COR-L47 (cell line): ENCODE results near the gene CEP131.

Source experiments
- DNase-seq: peaks from one replicate; lab custom pipeline; 2025; lab: John Stamatoyannopoulos, UW

Gene CEP131

DNA sequence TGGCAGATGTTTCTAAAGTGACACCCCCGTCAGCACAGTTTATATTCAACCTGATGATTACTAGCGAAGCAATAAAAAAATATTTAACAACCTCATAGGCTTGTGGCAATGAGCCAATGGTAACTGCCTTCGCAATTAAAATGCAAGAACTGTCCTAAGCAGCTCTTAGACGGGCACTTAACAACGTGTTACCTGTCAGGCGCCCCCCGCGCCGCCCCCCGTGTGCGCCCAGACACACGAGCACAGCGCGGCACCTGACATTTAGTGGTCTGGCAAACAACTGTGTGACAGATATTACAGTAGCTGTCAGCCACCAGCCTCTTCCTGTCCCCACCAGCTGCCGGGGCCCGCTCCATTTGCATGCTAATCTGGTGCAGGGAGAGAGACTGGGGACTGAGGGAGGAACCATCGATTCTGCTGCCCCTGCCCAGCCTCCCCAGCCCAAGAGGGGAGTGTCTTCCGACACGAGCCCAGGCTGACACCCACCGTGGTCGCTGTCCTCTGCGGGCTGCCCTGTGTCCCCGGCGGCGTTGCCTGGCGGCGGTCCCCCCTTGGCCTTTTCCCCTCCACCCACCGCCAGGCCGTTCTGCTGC lies 29.0 kb upstream of the CEP131 start:
- peak; percentile 94 for DNase-seq

DNA sequence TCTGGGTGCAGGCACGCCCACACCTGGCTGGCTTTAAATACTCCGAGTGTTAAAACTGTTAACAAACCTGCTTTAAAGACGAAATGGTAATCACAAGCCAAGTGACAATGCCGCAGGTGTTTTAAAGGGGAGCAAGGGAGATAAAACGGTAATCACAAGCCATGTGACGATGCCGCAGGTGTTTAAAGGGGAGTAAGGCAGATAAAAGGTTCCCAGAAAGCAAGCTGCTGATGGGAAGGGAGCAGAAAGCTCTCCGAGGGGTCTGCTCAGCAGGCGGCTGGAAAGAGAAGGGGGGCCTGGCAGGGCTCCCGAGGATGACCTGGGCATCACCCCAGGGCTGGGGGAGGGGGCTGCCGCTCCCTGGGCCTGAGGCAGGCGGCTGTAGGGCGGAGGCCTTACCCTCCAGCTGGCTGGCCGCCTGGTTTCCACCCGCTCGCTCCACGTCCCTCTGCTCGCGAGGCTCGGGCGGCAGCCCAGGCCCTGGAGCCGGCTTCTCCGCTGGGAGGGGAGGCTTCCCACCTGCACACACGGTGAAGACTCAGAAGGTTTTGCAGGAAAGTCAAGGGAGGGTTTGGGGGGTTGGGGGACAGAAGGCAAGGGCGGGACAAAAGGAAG lies 28.4 kb upstream of the CEP131 start:
- peak; percentile 69 for DNase-seq

DNA sequence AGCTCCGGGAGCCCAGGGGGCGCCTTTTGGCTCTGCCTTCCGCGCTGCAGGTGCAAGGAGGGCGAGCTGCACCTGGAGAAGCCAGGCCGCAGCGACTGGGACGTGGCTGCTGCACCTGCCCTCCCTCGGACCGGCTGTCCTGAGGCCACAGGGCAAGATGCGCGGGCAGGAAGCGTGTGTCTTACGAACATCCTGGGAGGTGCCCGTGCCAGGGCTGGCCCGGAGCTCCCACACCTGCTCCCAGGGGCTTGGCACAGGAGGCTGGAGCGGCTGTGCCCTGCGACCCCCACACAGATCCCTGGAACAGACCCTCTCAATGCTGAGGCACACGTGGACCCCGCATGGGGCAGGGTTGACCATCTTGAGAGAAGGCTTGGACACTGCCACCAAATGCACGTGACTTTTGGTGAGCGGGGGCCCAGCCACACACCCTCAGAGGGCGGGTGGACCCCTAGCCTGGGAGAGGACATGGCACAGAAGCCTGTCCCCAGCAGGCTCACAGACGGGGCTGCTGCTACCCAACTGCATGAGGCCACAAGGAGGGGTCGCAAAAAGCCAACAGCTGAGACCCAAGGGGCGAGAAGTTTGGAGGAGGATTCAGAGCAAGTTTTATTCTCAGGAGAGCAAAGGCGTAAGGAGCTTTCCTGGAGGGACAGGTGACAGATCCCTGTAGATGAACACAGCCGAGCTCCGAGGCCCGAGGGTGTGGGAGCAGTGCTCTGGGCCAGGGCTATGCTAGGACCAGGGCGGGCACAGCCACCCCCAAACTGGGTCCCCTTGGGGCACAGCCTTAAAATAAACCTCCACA lies 27.7 kb upstream of the CEP131 start:
- DNase-seq = peak; percentile 61

DNA sequence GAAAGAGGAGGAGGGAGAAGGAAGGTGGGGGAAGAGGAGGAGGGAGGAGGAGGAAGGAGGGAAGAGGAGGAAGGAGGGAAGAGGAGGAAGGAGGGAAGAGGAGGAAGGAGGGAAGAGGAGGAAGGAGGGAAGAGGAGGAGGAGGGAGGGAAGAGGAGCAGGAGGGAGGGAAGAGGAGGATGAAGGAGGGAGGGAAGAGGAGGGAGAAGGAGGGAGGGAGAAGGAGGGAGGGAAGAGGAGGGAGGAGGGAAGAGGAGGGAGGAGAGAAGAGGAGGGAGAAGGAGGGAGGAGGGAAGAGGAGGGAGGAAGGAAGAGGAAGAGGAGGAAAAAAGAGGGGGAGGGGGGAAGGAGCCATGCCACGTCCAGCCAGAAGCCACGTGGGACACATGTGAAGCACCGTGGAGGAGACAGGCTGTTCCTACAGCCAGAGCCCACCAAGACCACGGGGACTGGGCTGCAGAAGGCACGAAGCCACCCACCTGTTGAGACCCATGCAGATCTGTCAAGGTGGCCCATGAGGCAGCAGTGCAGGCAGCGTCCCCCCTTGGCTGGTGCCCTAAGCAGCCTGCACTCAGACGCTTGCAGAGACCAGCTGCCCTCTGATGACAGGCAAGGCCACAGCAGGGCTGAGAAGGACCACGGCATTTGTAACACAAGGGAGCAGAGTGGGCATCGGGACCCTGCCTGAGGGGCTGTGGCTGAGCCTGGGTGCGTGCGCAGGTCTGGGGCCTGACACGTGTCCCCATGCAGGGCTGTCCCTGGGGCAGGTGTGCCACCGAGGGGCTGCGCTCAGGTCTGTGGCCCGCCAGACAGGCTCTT lies 26.7 kb upstream of the CEP131 start:
- DNase-seq = no peak

DNA sequence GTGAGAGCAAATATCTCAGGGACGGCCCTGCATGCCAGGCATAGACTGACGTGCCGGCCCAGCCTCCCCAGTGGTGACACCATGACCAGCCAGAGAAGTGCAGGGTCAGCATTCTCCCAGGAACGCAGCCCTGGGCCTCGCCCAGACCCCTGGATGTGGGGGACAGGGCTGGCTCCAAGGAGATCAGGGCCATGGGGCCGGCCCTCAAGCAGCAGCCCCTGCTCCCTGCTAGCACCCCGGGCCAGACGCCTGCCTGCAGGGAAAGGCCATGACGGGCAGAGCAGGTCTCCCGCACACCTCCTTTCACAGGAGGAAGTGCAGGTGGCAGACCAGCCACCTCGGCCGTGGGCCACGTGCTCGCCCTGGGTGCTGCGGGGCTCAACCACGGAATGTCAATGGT lies 25.9 kb upstream of the CEP131 start:
- DNase-seq = no peak

DNA sequence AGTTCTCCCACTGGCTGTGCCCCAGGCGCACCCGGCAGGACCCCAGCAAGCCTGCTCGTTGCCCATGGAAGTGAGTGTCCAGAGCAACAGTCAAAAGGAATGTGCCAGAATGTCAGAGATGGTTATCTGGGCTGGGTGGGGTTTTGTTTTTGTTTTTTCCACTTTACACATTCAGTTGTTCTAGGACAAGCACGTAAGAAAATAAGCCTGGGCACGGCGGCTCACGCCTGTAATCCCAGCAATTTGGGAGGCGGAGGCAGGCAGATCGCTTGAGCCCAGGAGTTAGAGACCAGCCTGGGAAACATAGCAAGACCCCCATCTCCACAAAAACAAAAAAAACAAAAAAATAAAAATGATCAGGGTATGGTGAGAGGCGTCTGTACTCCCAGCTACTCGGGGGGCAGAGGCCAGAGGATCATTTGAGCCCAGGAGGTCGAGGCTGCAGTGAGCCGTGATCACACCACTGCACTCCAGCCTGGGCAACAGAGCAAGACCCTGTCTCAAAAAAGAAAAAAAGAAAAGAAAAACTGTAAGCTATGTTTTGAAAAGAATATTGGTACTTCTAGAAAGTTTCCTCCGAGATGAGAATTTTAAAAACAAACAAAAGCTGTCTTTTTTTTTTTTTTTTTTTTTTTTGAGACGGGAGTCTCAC lies 24.7 kb upstream of the CEP131 start:
- DNase-seq = no peak

DNA sequence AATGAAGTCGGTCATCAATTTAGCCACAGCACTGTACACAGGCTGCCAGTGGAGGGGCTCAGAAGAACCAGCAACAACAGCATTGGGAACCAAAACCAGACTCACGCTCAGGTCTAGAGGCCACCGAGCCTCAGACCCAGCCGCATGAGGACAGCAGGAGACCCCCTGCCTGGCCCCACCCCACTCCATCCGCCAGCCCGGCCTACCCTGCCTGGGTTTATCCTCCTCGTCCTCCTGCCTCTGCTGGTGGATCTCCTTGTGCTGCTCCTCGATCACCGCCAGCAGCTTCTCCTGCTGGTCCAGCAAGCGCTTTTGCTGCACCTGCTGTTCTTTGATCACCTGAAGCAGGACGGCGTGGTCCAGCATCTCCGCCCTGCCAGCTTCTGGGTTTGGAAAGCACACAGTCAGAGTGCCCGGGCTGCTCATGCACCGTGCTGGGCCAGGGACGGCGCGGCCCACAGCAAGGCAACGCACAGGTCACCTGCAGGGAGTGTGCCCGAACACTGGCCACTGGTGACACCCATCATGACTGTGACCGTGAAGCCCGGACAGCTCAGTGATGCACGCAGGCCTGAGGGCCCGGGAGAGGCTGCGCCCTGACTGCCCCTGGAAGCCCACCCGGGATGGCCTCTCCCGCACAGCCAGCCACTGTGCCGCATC lies 24.0 kb upstream of the CEP131 start:
- DNase-seq = no peak

DNA sequence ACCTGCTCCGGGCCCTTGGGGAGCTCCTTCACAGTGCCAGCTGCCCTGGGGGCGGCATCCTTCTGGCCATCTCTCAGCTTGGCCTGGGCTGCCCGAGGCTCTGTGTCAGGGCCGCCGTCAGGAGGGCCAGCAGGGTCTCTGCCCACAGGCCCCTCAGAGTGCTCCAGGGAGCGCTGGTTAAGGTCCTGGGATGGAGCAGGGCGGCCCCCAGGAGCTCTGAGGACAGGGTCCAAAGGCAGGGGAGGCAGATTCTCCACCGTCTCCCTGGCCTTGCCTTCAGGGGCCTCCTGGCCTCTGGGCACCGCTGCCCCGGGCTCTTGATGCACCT lies 23.5 kb upstream of the CEP131 start:
- no peak for DNase-seq

DNA sequence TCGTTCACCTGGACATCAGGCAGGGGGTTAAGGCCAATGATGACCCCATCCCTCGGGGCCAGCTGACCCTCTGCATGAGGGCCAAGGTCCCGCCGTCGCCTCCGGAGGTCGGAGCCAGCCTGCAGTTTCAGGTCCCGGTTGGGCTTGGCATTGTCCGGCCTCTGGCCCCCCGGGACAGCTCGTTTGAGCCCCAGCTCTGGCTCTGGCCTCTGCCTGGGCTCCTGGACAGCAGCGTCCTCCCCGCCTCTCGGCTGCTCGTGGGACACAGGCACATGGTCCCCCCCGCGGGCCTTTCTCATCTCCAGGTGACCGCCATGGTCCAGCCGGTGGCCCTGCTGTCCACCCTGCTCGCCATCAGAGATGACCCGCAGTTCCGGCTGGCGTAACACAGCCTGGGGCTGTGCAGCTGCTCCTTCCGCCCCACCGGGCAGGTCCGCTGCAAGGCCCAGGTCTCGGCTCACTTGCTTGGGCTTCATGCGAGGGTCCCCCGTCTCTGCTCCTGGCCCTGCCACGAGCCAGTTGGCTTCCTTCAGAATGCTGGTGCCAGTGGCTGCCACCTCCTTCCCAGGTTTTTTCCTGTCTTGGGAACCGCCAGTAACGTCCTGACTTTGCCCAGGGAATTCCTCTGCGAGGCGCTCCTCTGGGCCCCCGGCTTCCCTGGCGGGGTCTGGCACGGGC lies 23.0 kb upstream of the CEP131 start:
- no peak for DNase-seq

DNA sequence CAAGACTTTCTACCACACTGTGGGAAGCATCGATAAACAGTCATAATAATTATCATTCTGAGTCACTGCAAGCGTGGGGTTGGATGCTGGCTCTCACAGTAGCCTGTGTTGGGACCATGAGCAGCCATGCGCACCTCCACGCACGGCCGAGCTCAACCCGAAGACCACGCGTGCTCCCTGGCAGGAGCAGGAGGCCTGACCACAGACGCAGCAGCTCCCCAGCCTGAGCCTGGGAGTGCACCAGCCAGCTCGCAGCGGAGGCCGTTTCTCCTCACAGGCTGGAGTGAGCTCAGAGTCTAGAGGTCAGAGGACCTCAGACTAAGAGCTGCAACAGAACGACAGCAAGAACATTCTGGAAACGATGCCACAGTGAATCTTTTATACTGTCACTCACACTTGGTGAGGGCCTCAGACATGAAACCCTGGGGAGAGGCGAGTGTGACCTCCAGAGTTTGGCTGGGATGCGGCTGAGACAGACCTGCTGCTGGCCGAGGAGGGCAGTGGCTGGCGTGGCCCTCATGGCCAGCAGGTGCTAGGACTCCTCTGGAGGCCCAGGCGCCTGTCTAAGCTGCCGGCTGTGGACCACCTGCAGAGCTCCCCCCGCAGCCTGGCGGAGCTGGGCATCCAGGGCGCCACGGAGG lies 22.4 kb upstream of the CEP131 start:
- no peak for DNase-seq

DNA sequence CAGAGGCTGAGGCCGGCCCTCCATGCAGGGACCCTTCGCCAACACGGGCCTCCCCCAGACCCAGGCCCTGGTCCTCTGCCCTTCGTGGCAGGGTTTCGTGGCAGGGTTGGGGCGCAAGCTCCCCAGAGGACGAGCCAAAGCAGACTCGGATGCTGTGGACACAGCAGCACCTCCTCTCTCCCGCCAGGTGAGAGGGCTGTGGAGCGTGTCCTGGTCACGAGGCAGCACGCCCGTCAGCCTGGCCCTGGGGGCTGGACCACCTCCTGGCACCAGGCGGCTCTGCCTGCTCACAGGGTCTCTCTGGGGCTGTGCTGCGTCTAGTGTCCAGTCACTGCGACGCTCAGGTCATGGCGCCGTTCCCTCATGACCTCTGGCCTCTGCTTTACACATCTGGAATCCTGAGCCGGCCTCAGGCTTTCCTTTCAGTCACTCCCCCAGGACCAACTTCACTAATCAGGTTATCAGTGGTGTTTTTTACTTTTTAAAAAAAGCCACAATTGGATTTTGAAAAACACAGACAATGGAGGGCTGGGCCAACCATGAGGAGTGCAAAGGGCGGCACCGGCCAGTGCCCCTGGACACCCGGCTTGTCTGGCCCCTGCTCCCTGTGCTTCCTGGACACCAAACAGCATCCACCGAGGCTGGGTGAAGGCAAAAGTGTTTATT lies 21.7 kb upstream of the CEP131 start:
- no peak for DNase-seq

DNA sequence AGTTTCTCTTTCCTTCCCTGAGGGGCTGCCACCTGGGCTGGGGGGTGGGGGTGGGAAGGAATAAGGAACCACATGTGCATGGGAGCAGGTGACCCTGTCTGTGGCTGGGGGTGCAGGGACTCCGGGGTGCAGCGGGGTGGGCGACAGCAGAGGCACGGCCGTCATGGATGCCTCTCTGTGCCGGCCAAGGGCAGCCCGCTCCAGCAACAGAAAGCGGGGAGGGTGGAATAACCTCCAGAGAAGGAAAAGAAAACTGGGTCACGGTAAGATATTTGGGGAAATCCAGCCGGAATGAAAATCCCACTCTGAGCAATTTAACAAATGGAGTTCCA lies 20.5 kb upstream of the CEP131 start:
- DNase-seq = no peak

DNA sequence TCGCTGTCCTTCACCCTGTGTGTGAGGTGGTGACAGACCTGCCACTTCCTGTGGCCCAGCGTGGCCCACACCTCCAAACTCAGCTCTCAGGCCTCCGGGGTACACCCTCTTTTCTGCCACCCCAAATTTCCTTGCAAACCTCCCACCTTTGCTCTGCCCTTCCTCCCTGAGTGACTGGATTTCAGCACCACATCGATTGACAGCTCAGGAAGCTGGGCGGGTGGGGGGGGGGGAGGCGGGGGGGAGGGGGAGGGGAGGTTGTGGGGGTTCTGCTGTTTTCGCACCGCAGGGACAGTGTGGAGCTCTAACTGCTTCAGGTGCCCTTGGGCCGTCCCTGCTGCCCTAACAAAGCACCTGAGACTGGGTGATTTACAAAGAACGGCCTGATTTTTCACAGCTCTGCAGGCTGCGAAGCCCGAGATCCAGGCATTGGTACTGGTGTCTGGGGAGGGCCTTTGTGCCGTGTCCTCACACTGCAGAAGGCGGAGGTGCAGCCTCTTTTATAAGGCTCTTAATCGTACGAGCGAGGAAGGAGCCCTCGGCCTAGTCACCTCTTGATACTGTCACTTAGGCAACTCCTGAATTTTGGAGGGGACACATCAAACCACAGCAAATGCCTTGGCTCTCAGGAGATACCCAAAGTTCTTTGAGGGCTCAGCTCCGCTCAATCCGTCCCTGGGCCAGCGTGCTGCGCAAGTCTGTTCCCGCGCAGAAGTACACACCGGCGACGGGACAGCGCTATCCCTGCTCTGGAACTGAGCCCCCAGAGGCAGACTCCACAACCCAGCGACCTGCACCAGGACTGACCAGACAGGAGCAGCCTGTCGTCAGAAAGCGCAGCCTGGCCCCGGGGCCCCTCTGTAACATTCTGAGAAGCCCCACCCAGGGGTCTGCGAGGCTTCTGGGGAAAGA lies 19.9 kb upstream of the CEP131 start:
- DNase-seq = no peak

DNA sequence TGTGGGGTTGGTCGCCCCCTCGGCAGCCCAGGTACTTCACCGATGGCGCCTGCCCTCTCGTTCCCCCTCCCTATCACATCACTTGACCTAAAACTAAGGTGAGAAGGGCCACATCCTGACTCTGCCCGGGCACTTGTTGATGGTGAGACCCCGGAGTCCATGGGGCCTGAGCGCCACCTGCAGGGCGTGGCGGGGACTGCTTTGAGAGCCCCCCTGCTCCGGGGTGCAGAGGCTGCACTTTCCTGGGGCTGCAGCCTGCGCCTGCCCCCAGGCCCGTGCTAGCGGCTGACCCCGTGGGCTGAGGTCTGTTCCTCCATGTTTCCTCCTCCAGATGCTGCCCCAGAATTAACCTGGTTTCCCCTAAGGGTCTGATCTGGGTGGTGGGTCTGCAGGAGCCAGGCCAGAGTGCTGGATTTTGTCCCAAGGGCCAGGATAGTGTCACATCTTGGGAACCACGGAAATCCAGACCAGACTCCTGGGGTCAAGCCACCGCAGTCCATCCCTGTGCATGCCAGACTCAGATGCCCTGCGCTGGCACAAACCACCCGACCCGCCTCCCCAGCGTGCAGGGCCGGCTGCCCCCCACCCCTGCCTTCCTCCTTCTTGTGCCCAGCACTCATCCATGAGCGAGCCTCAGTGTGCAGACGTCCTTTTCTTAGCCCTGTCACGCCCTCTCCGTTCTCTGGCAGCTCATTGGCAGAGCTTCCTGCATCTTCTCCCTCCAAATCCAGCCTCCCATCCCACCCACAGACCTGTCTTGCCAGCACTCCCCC lies 19.1 kb upstream of the CEP131 start:
- DNase-seq = peak; percentile 30

DNA sequence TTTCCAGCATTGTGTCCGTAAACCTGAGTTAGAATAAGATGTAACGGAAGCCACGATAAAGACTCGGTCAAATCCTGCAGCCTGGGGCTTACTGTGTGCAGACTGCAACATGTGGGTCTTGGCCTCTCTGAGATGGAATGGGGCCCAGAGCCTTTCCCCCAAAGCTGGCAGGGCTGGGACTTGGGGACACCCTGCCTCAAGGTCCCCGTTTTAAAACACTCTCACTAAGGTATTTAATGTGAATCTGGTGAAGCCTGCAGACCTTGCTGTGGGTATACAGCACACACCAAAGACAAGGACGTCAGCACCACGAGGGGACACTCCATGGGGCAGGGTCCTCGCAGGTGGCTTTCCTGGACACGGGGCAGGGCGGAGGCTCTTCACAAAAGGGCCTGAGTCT lies 18.4 kb upstream of the CEP131 start:
- no peak for DNase-seq

DNA sequence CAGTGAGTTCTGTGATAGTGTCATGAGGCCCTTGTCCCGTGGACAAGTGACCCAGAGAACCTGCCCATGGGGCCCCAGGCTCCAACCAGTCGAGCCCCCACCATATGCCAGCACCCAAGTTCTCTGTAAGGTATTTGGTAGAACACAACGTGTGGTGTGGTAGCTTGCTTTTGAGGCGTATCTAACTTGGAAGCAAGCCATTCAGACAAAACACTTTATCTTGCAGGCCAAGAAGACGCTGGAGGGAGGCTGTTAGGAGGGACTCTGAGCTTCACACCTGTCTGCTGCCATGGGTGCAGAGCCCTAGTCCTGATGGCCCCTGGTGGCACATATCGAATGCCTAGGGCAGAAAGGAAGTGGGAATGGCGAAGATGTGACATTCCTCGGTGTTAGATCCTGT lies 18.0 kb upstream of the CEP131 start:
- no peak for DNase-seq

DNA sequence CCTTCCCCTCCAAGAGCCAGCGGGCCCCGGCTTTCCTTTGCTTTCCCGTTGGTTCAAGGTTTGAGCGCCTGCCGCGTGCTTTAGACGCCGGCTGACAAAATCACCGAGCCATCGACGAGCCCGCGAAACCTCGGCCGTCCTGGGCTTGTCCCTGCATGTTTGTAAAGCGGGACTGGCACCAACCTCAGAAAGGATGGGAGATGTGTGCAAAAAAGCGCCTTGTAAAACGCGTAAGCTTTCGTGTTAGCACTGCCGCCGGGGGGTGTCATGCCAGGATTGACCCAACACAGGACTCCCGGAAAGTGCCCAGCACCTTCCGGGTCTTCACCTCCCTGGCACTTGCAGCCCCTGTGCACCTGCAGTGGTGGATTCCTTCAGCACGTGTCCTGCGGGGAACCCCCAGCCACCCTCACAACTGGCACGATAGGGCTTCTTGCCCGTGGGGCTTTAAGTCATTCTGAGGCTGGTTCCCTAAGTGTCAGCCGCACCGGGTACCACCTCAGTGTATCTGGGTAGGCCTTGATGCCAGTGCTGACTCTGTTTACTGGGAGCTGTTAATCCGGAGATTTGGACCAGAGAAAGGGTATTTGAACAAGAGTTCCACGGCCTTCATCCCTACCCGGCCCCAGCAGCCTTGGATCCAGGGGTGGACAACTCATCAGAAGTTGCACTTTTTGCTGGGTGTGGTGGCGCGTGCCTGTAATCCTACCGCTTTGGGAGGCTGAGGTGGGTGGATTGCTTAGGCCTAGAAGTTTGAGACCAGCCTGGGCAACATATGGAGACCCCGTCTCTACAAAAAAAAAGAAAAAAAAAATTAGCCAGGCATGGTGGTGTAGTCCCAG lies 17.2 kb upstream of the CEP131 start:
- no peak for DNase-seq
